Glomerular visceral epithelial cell (primary cell): ENCODE results near the gene OPN3.
A peak's percentile ranks its signal among the peaks of the same experiment; 100 is the strongest.

Experiments used
- DNase-seq: peaks from one replicate; pipeline ENCODE4 v3.0.0-alpha.2; 2016; ENCODE audit errors: extremely low spot score

Gene OPN3

DNA sequence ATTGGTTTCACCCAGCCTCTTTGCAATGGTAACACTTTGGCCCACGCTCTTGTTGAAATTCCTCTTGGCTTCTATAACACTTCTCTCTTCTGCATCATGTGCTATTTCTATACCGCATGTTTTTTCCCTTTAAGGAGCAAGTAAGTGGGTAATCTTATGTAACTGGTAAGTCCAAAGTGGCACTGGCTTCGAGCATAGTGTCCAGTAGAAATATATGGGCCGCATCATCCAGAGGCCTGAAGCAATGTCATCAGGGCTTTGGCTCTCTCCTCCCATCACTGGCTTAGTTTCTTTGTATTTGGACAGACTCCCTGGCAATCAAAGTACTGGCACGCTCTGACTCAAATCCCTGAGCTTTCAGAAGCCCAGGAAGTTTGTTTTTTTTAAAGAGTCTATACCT, 17.5 kb downstream of the OPN3 start:
- DNase-seq: no peak

DNA sequence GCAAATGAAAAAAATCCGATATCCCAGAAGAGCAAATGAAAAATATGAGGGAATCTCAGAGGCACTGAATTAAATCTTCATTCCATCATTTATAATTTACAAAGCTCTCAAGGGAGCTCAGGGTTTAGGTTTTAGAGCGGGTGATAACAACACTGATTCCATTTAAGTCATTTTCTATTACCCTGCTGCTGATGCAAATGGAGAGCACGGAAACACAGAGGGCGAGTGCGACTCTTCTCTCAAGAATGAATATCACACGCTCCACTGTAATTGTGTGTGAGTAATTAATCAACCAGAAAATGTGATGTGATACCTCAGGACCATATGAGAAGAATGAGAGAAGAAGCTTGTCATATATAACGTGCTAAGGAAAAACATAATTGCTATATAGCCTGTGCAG, 22.7 kb downstream of the OPN3 start:
- DNase-seq: no peak

DNA sequence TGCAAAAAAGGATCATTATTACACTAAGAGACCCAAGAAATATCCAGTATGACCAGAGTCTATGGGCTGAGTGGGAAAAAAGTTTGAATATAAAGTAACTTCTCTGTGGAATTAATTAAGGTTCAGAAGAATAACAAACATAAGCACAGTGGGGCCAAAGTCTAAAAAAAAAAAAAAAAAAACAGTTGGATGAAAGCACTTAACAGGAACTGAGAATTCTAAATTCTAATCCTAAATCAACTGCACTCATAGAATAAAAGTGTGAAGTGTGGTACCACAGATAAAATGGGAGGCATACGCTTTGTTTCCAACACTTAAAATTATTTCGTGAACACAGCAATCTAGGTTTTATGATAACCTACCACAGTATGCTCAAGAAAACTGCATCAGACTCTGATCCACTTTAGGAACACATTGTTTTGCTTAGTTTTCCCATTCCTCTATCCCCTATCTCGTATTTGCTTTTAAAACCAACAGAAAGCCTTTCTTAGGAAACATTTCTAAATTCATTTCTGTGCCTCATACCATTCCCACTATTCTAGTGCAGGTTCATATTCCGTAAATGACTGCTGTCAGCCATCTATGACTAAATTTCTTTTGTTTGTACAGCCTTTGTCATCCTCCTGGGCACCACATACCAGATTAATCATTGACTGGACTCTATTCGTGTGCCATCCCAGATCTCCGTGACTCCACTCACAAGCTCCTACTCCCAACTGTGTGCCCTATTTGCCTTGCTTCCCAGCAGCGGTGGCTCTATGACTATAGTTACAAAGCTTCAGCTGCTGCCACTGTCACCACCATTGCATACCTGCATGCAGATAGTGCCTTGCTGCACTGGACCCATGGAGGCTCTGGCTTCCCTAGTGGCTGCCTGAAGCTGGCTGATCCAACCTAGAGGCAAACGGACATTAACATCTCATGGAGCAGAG, 24.9 kb downstream of the OPN3 start:
- peak; percentile 88 for DNase-seq

DNA sequence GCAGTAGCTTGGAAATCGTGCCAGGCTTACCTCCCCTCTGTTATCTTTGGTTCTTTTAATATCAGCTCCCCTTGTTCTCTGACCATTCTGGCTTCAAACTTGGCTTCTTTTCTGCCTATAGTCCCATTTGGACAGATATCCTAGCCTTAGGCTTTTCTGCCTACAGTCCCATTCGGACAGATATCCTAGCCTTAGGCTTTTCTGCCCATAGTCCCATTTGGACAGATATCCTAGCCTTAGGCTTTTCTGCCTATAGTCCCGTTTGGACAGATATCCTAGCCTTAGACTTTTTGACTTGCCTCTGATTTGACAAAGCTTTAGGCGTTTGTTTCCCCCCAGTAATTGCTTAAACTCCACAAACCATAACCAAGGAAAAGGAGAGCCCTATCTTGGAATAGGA, 25.6 kb downstream of the OPN3 start:
- no peak for DNase-seq

DNA sequence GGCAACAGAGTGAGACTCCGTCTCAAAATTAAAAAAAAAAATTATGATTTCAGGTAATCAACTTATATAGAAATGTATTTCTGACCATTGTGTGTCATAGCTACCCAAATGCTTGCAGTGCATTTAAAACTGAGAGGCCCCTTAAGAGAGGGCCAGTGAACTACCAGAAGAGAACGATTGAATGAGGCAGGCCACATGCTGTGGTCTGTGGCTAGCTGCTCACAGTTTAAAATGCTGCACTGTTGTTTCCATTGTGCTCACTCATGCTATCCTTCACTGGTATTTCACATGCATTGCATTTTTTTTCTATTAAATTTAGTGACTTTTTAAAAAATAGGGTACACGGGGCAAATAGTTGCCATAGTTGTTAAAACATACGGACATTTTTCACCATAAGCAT, 26.0 kb downstream of the OPN3 start:
- DNase-seq: peak; percentile 41

DNA sequence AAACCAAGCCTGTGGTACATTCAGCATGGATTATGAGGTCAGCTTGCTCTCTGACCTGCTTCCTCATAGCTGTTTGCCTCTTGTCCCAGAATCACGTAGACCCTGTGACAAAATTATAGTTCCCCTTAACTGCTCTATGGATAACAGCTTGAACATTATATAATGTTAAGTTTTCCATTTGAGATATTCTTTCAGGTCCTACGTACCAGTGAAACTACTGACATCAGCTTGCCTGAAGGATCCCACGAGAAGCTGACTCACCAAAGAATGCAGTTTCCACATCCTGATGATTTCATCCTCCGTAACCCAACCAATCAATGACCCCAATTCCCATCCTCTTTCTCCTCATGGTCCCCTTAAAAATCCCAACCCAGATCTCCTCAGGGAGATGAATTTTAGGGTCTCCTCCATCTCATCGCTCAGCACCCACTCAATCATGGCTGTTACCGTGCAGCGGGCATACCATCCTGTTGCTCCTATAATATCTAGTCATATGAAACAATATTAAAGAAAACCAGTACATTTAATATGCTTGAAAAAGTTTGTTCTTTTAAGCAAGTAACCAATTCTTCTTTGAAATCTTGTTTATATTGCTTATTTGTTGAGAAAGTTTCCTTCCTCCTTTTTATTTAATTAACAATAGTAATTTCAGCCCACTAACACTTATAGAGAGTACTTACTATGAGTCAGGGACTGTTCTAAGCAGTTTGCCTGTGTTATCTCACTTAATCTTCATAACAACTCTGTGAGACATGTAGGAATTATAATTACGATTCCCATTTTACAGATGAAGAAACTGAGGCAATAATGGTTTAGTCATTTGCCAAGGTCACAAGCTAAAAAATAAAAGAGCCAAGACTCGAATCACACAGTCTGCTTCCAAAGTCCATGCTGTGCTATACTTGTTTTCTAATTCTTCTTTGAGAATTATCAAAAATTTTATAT, 27.4 kb downstream of the OPN3 start:
- DNase-seq: peak; percentile 73

DNA sequence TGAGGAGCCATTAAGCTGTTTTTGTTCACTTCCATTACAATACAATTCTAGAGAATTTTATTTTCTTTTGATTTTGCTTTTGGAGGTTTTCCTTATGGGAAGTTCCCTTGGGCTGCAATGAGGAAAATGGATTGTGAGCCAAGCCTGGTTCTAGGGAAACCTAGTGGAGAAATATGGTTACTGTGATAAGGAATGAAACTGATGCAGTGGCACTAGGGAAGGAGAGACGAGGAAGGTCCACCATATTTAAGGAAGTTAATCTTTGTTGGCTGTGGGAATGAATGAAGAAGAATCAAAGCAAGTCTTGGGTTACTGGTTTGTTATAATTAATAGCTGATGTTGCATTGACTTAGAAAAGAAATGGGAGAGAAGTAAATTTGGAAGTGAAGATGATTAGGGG, 28.4 kb downstream of the OPN3 start:
- no peak for DNase-seq

DNA sequence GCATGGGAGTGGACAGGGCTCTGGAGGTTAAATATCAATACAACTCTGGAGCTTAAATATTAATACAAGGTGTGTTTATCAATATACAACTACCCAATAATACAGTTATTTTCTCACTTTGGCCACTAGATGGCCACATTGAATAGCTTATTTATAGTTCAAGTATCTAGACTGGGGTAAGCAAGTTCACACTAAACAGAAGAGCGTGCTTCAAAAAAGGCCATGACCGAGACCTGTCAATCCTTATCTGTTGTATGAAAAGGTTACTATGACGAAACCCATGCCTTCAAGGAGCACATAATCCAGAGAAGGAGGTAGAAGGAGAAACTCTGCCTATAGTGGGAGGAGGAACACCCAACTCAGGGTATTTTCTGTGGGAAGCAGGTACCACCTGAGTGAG, 29.1 kb downstream of the OPN3 start:
- peak; percentile 63 for DNase-seq

DNA sequence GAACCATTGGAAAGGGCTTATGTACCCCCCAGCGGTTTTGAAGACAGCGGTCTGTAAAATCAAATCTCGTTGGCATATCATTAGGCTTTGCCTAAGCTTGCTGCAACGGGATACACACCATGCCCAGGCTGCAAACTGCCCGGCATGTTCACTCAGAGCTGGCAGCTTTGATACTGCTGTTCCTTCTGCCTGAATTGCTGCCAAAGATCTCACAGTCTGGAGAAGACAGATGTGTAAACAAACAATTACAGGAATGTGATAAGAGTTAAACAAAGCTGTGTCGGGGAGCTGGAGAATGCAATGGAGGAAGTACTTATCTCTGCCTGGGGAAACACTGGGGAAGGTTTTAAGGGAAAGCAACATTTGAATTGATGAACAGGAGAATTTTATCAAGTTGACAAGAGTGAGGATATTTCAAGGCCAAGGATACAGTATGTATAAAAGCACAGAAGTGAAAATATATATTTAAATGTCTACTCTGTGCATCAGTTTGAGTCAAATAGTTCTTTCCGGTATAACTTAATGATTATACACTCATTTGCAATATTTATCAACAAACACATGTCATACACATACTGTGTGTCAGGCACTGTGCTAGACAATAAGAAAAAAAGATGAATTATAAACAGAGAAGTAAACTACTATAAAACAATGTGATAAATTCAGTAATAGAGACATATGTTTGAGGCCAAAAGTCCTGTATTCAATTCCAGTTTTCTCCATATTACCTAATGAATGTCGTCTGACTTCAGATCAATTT, 29.9 kb downstream of the OPN3 start:
- no peak for DNase-seq

DNA sequence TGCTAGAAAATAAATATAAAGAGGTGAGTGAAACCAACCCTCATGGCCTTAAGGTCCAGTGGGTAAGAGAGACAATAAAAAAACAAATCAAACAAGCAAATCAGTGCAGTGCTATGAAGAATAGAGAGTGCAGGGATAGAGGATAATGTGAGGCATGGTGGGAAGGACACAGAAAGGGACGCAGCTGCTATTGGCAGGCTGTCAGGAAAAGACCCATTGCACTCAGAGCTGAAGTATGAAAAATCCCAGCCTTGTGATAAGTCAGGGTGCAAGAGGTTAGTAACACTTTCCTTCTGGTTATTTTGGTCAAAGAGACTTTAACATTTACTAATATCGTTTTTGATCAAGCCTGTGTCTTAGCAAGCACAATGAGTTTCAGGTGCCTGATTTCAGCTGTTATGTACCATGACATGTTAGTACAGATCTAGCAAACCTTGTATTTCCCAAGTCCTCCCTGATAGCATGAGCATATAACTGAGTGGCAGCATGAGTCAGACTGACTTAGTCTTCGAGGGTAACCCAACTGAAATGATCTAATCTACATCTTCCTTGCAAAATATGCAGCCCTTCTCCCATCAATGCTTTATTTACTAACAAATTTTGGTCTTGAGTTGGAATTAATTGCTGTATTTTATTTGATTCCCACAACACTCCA, 31.7 kb downstream of the OPN3 start:
- peak; percentile 41 for DNase-seq

DNA sequence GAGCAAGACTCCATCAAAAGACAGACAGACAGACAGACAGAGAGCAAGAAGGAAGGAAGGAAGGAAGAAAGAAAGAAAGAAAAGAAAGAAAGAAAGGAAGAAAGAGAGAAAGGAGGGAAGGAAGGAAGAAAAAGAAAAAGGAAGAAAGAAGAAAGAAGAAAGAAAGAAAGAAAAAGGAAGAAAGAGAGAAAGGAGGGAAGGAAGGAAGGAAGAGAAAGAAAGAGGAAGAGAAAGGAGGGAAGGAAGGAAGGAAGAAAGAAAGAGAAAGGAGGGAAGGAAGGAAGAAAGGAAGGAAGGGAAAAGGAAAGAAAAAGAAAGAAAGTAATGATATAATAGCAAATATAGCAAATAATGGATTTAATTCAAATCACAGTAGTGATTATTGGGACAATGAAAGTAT, 32.7 kb downstream of the OPN3 start:
- DNase-seq: no peak

DNA sequence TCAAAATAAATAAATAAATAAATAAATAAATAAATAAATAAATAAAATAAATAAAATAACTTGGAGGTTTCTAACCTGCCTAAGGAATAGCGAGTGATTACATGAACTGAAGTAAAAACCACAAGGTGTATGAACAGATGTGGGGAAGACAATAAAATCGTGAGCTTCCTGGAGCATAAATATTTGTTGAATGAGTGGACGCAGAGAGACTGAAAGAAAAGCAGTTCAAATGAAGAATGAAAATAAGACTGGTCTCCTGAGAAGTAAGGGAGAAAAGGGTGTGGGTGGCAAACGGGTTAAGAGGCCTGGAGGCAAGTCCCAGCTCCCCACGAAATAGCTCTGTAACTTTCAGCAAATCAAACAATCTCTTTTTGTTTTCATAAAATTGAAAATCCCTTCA, 33.6 kb downstream of the OPN3 start:
- peak; percentile 48 for DNase-seq

DNA sequence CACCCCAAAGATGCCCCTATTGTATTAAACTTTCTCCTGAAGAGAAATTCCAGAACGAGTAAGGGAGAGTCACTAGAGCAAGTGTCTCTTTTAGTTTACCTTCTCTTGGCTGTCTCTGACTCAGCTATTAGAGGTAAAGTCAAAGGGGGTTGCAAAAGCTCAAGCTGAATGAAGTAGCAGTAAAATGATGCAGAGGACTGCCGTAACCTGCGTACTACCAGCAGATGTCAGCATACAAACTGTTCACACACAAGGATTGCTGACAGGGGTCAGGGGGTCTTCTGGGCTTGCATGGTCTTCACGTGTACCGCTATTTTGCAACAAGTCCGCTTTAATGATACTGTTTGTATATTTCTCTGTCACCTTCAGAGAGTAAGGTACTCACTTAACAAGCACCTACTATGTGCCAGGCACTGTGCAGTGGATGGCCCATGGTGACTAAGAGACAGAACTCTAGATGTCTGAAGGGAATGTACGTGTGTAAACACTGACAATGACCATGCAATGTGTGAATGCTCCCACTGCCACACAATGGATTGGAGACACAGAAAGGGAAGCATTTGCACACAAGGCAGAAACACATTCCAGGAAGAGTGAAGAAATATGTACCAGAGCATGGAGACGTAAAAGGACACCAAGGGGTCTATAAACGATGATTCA, 34.9 kb downstream of the OPN3 start:
- no peak for DNase-seq

DNA sequence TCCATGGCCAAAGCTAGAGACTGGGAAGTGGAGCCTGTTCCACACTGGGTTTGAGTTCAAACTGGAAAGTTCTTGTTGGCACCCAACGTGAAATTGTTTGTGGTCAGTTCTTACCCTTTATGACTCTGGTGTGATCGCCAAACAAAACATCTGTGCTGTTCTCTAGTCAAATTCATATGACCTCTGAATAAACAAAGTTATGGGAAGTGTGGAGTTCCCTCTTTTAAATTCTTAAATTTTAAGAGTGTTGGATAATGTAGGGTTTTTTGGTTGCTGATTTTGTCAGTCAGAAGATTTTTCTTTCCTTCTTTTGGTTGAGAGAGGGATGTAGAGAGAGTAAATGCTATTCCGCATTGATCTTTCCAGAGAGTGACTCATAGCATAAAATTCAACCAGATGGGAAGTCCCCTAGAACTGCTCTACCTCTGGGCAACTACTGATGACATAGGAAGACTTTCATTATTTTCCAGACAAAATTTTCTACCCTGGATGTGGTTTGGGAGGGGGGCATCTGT, 36.4 kb downstream of the OPN3 start:
- peak; percentile 61 for DNase-seq

DNA sequence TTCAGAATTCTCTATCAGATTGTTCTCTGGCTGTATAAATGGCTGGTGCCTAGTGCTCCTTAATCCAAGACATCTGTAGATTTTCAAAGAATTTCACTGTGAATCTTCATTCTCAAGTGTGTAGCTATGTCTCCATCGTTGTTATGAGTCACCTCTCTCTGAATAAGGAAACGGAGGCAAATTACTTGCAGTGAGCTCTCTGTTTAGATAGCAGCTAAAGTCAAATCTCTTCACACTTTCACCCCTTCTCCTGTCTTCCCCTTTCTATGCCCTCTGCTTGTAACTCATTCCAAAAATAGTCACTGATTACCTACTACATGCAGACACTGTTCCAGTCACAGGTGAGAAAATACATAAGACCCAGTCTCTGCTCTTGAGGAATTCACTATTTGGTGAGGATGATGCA, 39.7 kb downstream of the OPN3 start:
- DNase-seq: peak; percentile 20

DNA sequence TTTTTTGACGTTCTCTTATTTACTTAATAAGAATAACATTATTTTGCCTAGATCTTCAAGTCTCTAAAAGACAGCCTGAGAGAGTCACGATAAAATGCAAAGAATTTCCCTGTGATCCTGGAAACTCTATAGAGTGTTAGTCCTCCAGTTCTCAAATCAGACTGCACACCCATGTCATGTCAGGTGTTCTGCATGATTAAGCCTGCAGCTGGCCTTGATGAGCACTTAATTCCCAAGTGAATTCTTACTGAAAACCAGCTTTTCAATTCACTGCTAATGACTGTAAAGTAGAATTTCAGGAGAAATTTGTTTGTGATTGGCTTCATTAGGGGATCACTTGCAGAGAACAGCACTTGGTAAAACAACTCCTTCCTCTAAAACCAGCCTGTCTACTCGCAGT, 41.9 kb downstream of the OPN3 start:
- DNase-seq: no peak

DNA sequence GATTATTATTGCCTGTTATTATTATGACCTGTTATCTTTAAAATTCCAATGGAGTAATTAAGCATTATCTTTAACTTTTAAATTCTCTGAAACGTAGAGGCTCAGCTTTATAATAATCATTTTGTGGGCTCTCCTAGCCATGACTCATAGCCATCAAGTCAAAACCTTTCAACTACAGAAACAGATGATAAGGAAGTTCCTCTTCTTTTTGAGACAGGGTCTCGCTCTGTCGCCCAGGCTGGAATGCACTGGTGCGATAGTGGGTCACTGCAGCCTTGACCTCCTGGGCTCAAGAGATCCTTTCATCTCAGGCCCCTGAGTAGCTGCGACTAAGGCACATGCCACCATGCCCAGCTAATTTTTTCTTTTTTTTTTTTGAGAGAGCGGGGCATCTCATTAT, 43.5 kb downstream of the OPN3 start:
- peak; percentile 58 for DNase-seq

DNA sequence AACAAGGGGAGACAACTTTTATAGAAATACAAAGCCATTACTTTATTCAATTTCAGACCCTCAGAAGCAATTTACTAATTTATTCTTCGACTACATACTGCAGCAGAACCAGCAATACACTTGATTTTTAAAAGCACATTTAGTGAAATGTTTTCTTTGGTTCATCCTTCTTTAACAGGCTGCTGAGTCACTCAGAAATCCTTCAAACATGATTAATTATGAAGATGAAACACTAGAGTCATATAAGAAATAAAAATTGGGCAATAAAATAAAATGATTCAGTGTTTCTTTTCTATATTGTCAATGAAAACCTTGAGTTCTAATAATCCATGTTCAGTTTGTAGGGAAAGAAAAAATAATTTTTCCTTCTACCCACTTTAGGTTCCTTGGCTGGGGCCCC, 47.0 kb downstream of the OPN3 start:
- DNase-seq: no peak

DNA sequence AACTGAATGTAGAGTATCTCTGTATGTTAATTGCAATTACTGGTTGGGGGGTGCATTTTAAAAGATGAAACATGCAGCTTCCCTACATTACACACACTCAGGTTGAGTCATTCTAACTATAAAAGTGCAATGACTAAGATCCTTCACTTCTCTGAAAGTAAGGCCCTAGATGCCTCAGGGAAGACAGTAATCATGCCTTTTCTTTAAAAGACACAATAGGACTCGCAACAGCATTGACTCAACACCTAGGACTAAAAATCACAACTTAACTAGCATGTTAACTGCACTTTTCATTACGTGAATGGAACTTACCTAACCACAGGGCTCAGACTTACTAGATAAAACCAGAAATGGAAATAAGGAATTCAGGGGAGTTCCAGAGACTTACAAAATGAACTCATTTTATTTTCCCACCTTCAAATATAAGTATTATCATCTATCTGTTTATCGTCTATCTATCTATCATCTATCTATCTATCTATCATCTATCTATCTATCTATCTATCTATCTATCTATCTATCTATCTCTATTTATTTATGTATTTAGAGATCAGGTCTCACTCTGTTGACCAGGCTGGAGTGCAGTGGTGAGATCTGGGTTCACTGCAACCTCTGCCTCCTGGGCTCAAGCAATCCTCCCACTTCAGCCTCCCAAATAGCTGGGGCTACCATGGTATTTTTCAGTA, 47.8 kb downstream of the OPN3 start:
- peak; percentile 40 for DNase-seq

DNA sequence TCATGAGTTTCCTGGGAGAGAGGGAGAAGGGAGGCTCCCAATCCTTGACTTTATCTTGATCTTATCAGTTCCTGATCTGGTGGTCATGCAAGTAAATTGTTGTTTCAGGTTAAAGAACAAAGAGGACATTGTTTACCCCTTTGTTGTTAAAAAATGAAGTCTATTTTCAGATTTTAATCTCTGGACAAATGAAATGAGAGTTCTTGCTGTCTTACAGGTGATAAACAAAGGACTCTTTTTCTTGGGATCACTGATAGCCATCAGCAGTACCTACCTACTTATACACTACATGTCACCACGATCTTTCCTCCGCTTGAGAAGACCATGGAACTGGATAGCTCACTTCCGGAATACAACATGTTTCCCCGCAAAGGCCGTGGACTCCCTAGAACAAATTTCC, 48.4 kb downstream of the OPN3 start:
- no peak for DNase-seq
